Measurements from ENCODE around the gene NOB1. TPM values are rescaled to one million over a fixed set of nuclear protein-coding genes. Genes with fewer than 3 reads are reported as not detected.

NOB1 gene
- total RNA-seq, 1 experiment from 2014 or later, result 101 TPM

GRCh38 chr16:69741519-69741918 lies 13.2 kb downstream of the NOB1 start:
- no peaks in the 10 kb centered on the region for H3K4me1 ChIP-seq (ENCODE audit: insufficient read depth, low read length)
- H3K23ac ChIP-seq (ENCODE audit: insufficient read length, low read depth, low read length), result no peak overlapping the region
- H3K4me2 ChIP-seq (ENCODE audit: insufficient read depth, insufficient read length, low read length), result no peak overlapping the region
- no peak overlapping the region for H2AK5ac ChIP-seq (ENCODE audit: insufficient read length, low read length)
- no peaks in the 10 kb centered on the region for H3K9me3 ChIP-seq (ENCODE audit: control insufficient read depth, low read depth, low read length)
- no peak overlapping the region for H3K56ac ChIP-seq (ENCODE audit: insufficient read length, low read depth, low read length)
- H3K4me3 Mint-ChIP-seq, result no peak overlapping the region; a peak in 1 of 5 replicates
- H3K27me3 ChIP-seq (ENCODE audit: insufficient read depth, low read length), result no peaks in the 10 kb centered on the region
- TF ChIP-seq CTCF (conservative IDR thresholded peaks at IDR 0.05), result no peak
- H3K27ac ChIP-seq (ENCODE audit: insufficient read length, low read depth, low read length), result no peak overlapping the region
- H4K20me1 ChIP-seq (ENCODE audit: control insufficient read depth, insufficient read depth, insufficient read length), result no peaks in the 10 kb centered on the region
- no peak overlapping the region for H2BK120ac ChIP-seq (ENCODE audit: low read depth, low read length, poor library complexity, severe bottlenecking)
- H2BK5ac ChIP-seq (ENCODE audit: insufficient read length, low read length), result no peak overlapping the region
- peaks cover 45 to 72% (median 61%) of the 10 kb centered on the region in 3 experiments; a peak in 6 of 7 replicates for H3K36me3 Mint-ChIP-seq (ENCODE audit: insufficient read depth in 1 of 3, low read depth in 3 of 3)
- H2BK15ac ChIP-seq (ENCODE audit: low read depth, low read length), result no peak overlapping the region
- no peaks in the 10 kb centered on the region for H3K9me3 Mint-ChIP-seq
- no peak overlapping the region for H4K91ac ChIP-seq (ENCODE audit: insufficient read length, low read depth, low read length)
- H4K8ac ChIP-seq (replicated peaks; ENCODE audit: insufficient read length, low read depth, low read length), result no peak overlapping the region
- no peak overlapping the region for H4K5ac ChIP-seq (ENCODE audit: insufficient read length, low read depth, low read length)
- no peaks in the 10 kb centered on the region for H3K79me1 ChIP-seq (ENCODE audit: insufficient read depth, low read depth, low read length, poor library complexity, severe bottlenecking)
- no peak overlapping the region for H3T11ph ChIP-seq (ENCODE audit: low read length)
- no peak overlapping the region for H2AFZ ChIP-seq (ENCODE audit: low read length)
- no peak overlapping the region for H3K14ac ChIP-seq (ENCODE audit: insufficient read depth, low read length)
- no peaks in the 10 kb centered on the region for H3K79me2 ChIP-seq (ENCODE audit: insufficient read depth, low read length)
- no peaks in the 10 kb centered on the region for H3K23me2 ChIP-seq (ENCODE audit: insufficient read length, low read depth, low read length, poor library complexity, severe bottlenecking)
- no peak overlapping the region for H2BK20ac ChIP-seq (ENCODE audit: low read depth, low read length, poor library complexity, severe bottlenecking)
- H2BK12ac ChIP-seq (ENCODE audit: insufficient read length, low read depth, low read length), result no peak overlapping the region
- no peaks in the 10 kb centered on the region for H3K4me1 Mint-ChIP-seq
- no peak overlapping the region for H3K4ac ChIP-seq (ENCODE audit: low read depth, low read length)
- no peak for DNase-seq
- no peak overlapping the region for H3K18ac ChIP-seq (ENCODE audit: insufficient read length, low read depth, low read length)
- WGBS (ENCODE audit: extremely low coverage, insufficient read length, low lambda C conversion rate), result no CpG with 5 or more reads among the region's 8 CpGs
- H3K27me3 Mint-ChIP-seq (ENCODE audit: low read depth), result peaks cover 1% of the 10 kb centered on the region; the same call in 1 of the 2 replicates
- H3K27ac Mint-ChIP-seq, result no peak overlapping the region
- H3K9ac ChIP-seq (ENCODE audit: extremely low read depth, insufficient read length, low read length), result no peak overlapping the region

Measured in H9 (cell line).